OCI-LY3 (cell line): Measurements from ENCODE around the gene NIPAL3.

Source experiments
- H2AFZ ChIP-seq: fragments of 200-600, 300-600 bp; shearing (Covaris generic); 2 replicates; pipeline ENCODE4 v1.6.0; 2014; ENCODE audit warnings: antibody characterized with exemption, low read depth, low read length
- H3K27ac ChIP-seq: fragments of 200-600, 300-600 bp; sonication (generic); 2 replicates; pipeline ENCODE4 v1.5.1; 2014; ENCODE audit warnings: mild to moderate bottlenecking, low read length, moderate library complexity, mixed read lengths
- H3K27me3 ChIP-seq: fragments of 200-600, 300-600 bp; sonication (generic); 2 replicates; pipeline ENCODE4 v1.6.1; 2014; ENCODE audit warnings: low read depth, low read length, mixed read lengths
- H3K36me3 ChIP-seq: fragments of 200-600, 300-600 bp; sonication (generic); replicated peaks from 2 replicates; pipeline ENCODE3; 2014; ENCODE audit warnings: low read depth, low read length, mixed read lengths
- H3K4me1 ChIP-seq: fragments of 300-600, 200-600 bp; sonication (generic); 2 replicates; pipeline ENCODE4 v1.6.1; 2014; ENCODE audit warnings: low read length, mixed read lengths
- H3K4me2 ChIP-seq: fragments of 200-600, 300-600 bp; sonication (generic); 2 replicates; pipeline ENCODE4 v1.6.1; 2014; ENCODE audit warnings: low read length, mixed read lengths
- H3K4me3 ChIP-seq: fragments of 300-600, 200-600 bp; sonication (generic); 2 replicates; pipeline ENCODE4 v1.5.1; 2014; ENCODE audit warnings: antibody characterized with exemption, mild to moderate bottlenecking, low read length, moderate library complexity
- H3K79me2 ChIP-seq: fragments of 300-600, 200-600 bp; shearing (Covaris generic); 2 replicates; pipeline ENCODE4 v1.6.1; 2014; ENCODE audit warnings: mild to moderate bottlenecking, low read length, mixed read lengths
- H3K9ac ChIP-seq: fragments of 300-600, 200-600 bp; shearing (Covaris generic); 2 replicates; pipeline ENCODE4 v1.6.0; 2014; ENCODE audit warnings: mild to moderate bottlenecking, low read length, moderate library complexity
- H3K9me3 ChIP-seq: fragments of 200-600, 300-600 bp; shearing (Covaris generic); 2 replicates; pipeline ENCODE4 v1.6.1; 2014; ENCODE audit warnings: low read length, mixed read lengths; ENCODE audit not compliant: insufficient read depth
- H4K20me1 ChIP-seq: fragments of 200-600, 300-600 bp; sonication (generic); 2 replicates; pipeline ENCODE4 v1.6.1; 2016; ENCODE audit warnings: low read length, mixed read lengths; ENCODE audit not compliant: insufficient read depth
- EZH2phosphoT487 ChIP-seq: fragments of 200-600 bp; shearing (Covaris generic); IDR thresholded peaks from 2 replicates; pipeline ENCODE4 v1.6.1; 2018; ENCODE audit warnings: antibody characterized with exemption, mixed run types, low read depth
- TF ChIP-seq, protein P1 (sequence below): fragments of 200-600, 300-600 bp; sonication (generic); IDR thresholded peaks from 2 replicates; pipeline ENCODE4 v1.5.1; 2014; ENCODE audit warnings: antibody characterized with exemption, low read length, low read depth

The NIPAL3 gene

DNA sequence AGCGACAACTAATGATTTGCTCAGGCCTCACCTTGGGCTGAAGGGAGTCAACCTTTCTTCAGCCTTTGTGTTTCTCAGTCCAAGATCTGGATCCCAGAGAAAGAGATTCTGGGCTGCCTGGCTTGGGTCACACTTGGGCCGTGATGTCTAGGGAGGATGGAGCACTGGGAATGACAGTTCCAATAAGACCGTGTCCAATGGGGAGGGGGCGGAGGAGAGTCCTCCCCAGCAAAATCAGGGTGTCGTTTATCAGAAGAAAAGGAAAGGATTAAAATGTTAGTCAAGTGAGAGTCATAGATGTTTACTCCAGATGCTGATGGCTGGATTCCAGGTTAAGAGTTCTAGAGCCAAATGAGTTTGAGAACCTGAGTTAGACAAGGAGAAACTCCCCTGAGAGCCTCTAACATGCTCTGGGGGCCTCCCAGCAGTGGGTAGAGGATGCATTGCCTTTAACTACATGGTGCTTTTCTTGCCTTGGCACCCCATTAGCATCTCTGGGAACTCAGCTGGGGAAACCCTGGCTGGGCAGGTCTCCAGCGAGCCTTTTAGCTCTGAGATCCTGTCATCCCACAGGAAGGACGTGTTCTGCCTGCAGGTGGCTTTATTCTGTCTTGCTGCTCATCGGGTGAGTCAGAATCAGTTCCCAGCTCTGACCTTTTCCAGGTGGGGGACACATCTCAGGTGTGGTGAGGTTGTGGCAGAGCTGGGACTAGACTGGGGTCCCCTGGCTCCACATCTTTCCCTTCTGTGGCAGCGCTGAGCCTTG is 22.2 kb downstream of the NIPAL3 start:
- Histone ChIP-seq H3K27ac (no peak overlapping the region), H3K9ac (no peak overlapping the region), H3K4me1 (no peaks in the 10 kb centered on the region), H3K36me3 (no peaks in the 10 kb centered on the region), H3K4me2 (no peak overlapping the region), H4K20me1 (no peaks in the 10 kb centered on the region), H3K79me2 (no peaks in the 10 kb centered on the region), H3K27me3 (no peaks in the 10 kb centered on the region), H2AFZ (no peak overlapping the region), H3K4me3 (no peak overlapping the region), H3K9me3 (no peaks in the 10 kb centered on the region)
- TF ChIP-seq, protein P1, sequence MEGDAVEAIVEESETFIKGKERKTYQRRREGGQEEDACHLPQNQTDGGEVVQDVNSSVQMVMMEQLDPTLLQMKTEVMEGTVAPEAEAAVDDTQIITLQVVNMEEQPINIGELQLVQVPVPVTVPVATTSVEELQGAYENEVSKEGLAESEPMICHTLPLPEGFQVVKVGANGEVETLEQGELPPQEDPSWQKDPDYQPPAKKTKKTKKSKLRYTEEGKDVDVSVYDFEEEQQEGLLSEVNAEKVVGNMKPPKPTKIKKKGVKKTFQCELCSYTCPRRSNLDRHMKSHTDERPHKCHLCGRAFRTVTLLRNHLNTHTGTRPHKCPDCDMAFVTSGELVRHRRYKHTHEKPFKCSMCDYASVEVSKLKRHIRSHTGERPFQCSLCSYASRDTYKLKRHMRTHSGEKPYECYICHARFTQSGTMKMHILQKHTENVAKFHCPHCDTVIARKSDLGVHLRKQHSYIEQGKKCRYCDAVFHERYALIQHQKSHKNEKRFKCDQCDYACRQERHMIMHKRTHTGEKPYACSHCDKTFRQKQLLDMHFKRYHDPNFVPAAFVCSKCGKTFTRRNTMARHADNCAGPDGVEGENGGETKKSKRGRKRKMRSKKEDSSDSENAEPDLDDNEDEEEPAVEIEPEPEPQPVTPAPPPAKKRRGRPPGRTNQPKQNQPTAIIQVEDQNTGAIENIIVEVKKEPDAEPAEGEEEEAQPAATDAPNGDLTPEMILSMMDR: no peak
- TF ChIP-seq EZH2phosphoT487: no peak

DNA sequence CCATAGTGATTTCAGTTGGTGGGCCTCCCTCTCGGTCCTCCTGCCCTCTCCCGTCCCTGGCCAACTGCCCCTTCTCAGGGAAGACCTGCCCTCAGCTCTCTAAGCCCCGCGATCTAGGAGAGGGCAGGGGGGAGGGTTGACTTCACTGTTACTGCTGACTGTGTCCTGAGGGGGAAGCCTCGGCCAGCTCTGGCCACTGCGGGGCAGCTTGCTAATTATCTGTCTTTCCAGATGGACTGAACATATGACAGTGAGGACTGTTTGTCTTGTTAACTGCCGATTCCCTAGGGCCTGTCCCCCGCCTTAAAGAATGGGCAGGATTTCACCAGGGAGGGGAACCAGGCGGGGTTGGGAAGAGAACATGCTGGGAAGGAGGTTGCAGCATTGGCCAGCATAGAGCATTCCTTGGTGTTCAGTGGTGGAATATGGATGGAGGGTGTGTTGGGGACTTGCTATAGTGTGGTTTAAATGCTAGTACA is 22.9 kb downstream of the NIPAL3 start:
- Histone ChIP-seq H3K27me3 (no peaks in the 10 kb centered on the region), H3K79me2 (no peaks in the 10 kb centered on the region), H2AFZ (no peak overlapping the region), H3K9me3 (no peaks in the 10 kb centered on the region), H3K36me3 (no peaks in the 10 kb centered on the region), H3K4me1 (no peaks in the 10 kb centered on the region), H3K9ac (no peak overlapping the region), H4K20me1 (no peaks in the 10 kb centered on the region), H3K4me2 (no peak overlapping the region), H3K27ac (no peak overlapping the region), H3K4me3 (no peak overlapping the region)
- no peak for TF ChIP-seq EZH2phosphoT487
- TF ChIP-seq, protein P1: no peak

- no peak overlapping the region for H3K4me2 ChIP-seq
- H3K27me3 ChIP-seq: no peaks in the 10 kb centered on the region
- H3K4me1 ChIP-seq: no peaks in the 10 kb centered on the region
- no peak for TF ChIP-seq EZH2phosphoT487
- TF ChIP-seq, protein P1: no peak
- no peaks in the 10 kb centered on the region for H3K79me2 ChIP-seq
- H3K36me3 ChIP-seq: no peaks in the 10 kb centered on the region
- H3K9ac ChIP-seq: no peak overlapping the region
- H3K9me3 ChIP-seq: no peaks in the 10 kb centered on the region
- no peak overlapping the region for H3K27ac ChIP-seq
- no peak overlapping the region for H2AFZ ChIP-seq
- H3K4me3 ChIP-seq: no peak overlapping the region
- H4K20me1 ChIP-seq: no peaks in the 10 kb centered on the region
These were observed 24.8 kb downstream of the NIPAL3 start for GRCh38 chr1:24440436-24440835.

- Histone ChIP-seq H3K4me3 (no peak overlapping the region), H3K9me3 (no peaks in the 10 kb centered on the region), H4K20me1 (no peaks in the 10 kb centered on the region), H3K4me2 (no peak overlapping the region), H3K9ac (no peak overlapping the region), H3K4me1 (no peaks in the 10 kb centered on the region), H2AFZ (no peak overlapping the region), H3K27me3 (no peaks in the 10 kb centered on the region), H3K79me2 (no peaks in the 10 kb centered on the region), H3K36me3 (no peaks in the 10 kb centered on the region), H3K27ac (no peak overlapping the region)
- TF ChIP-seq EZH2phosphoT487: no peak
- TF ChIP-seq, protein P1: no peak
These were observed 25.9 kb downstream of the NIPAL3 start for GRCh38 chr1:24441480-24441879.
